WTC11 (cell line): ENCODE data around the gene ARID1A.

Experiments
- CREM ChIP-seq: sonication (generic); formaldehyde crosslinking; IDR thresholded peaks from 2 replicates; pipeline ENCODE4 v1.8.1; 2022; ENCODE audit warnings: mild to moderate bottlenecking, missing genetic modification reagents, moderate library complexity
- FOXJ3 ChIP-seq: sonication (generic); formaldehyde crosslinking; IDR thresholded peaks from 2 replicates; pipeline ENCODE4 v1.9.0; 2021; ENCODE audit warnings: missing genetic modification reagents, mild to moderate bottlenecking, borderline replicate concordance
- GRHL2 ChIP-seq: fragments of 250-450 bp; sonication (Bioruptor Pico); IDR thresholded peaks from 2 replicates; pipeline ENCODE4 v1.8.0; 2022; ENCODE audit warnings: mild to moderate bottlenecking, moderate library complexity; ENCODE audit not compliant: insufficient replicate concordance, severe bottlenecking
- TCF7 ChIP-seq: sonication (generic); formaldehyde crosslinking; IDR thresholded peaks from 2 replicates; pipeline ENCODE4 v1.8.0; 2022; ENCODE audit warnings: mild to moderate bottlenecking, low read depth, missing genetic modification reagents, moderate library complexity
- ZNF232 ChIP-seq: sonication (generic); formaldehyde crosslinking; IDR thresholded peaks from 2 replicates; pipeline ENCODE4 v1.8.0; 2022; ENCODE audit warnings: mild to moderate bottlenecking, missing genetic modification reagents
- TF ChIP-seq, protein P1 (sequence below): sonication (generic); formaldehyde crosslinking; IDR thresholded peaks from 2 replicates; pipeline ENCODE4 v1.8.1; 2023; ENCODE audit warnings: mild to moderate bottlenecking, missing genetic modification reagents, moderate library complexity

DNA sequence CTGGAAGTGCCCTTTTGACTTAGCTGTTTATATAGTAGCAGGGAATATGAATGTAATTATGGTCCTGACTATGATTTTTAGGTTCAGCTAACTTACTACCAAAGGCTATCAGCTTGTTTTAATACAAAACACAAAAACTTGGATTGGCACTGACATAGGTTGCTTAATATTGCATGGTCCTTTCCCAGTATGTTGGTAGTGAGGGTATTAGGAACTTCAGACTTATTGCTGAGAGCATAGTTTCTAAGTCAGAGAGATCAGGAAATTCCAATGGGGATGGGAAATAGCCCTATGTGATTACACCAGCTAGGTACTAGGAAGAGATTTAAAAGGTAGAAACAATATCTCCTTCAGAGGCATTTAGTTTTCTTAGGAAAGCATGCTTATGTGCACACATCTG lies 7.7 kb downstream of the ARID1A start:
- TF ChIP-seq, protein P1, sequence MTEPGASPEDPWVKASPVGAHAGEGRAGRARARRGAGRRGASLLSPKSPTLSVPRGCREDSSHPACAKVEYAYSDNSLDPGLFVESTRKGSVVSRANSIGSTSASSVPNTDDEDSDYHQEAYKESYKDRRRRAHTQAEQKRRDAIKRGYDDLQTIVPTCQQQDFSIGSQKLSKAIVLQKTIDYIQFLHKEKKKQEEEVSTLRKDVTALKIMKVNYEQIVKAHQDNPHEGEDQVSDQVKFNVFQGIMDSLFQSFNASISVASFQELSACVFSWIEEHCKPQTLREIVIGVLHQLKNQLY = no peak
- TF ChIP-seq ZNF232 (CRISPR knock-in tag) (no peak), CREM (no peak), FOXJ3 (CRISPR knock-in tag) (no peak), TCF7 (no peak), GRHL2 (CRISPR knock-in tag) (no peak)
